ENCODE results near the gene MAPT. TPM values are rescaled to one million over a fixed set of nuclear protein-coding genes. Genes with fewer than 3 reads are reported as not detected.
"Not testable (repeated sequence)": the region's sequence is repeated elsewhere in the genome, so short reads cannot be mapped to it uniquely, and the experiment has no call there.

Gene MAPT
- total RNA-seq, 6 experiments from 2014 or later, result 0.11 to 0.43 (median 0.26) TPM

DNA sequence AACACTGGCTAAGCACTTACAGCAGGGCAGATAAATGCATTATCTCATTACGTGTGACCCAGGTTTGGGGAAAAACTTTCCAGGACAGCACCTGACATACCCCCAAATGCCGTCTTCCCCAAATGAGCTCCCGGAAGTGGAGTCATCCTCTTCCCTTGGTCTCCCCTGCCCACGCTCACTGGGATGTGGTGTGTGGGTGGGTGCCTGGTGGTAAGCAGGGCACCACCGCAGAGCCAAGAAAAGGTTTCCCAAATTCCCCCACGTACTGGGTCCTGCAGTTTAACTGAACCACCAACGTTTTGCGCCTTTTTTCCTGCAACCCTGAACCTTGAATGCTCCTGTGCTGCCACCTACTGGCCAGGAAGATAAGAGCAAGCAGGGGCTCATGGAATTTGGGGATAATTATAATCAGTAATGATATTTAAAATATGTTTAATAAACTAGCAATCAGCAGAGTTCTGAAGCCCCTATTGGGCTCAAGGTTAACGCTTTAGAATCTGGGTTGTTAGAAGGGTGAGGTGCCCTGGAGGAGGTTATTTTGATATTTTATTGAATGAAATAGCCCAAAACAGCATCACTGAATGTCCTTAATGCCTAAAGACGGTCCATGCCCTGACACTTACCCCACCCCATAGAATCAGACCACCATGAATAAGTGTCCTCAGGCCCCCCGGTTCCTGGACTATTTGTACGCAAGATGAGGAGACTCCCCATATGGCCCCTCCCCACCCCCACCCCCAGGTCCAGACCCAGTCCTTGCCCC, 41.6 kb upstream of the MAPT start:
- peak; percentile 34 for DNase-seq
- peaks cover 6% of the 10 kb centered on the region; the same call in 1 of the 2 replicates for H3K4me1 Mint-ChIP-seq (ENCODE audit: low read depth)
- no peaks in the 10 kb centered on the region for H3K9me3 Mint-ChIP-seq
- H3K27ac Mint-ChIP-seq, result no peak overlapping the region
- TF ChIP-seq CTCF (IDR thresholded peaks at IDR 0.05), result peak; percentile 97
- no peak overlapping the region for H3K4me3 Mint-ChIP-seq
- H3K27me3 Mint-ChIP-seq (ENCODE audit: insufficient read depth), result peaks cover 11% of the 10 kb centered on the region
- no peaks in the 10 kb centered on the region for H3K36me3 Mint-ChIP-seq (ENCODE audit: low read depth)

DNA sequence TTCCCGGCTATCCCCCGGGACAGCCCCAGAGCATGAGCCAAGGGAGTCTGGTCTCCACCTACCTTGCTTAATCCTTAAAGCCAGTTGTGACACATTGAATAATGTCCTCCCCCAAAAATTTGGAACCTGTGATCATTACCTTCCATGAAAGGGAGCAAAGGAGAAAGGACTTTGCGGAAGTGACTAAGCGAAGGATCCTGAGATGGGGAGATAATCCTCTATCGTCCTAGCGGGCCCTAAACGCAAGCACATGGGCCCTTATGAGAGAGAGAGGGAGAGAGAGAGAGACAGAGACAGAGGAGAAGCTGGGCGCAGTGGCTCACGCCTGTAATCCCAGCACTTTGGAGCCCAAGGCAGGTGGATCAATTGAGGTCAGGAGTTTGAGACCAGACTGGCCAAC, 40.1 kb upstream of the MAPT start:
- TF ChIP-seq CTCF (IDR thresholded peaks at IDR 0.05), result no peak
- peaks cover 6% of the 10 kb centered on the region; the same call in 1 of the 2 replicates for H3K4me1 Mint-ChIP-seq (ENCODE audit: low read depth)
- peaks cover 8% of the 10 kb centered on the region for H3K27me3 Mint-ChIP-seq (ENCODE audit: insufficient read depth)
- DNase-seq, result no peak
- H3K27ac Mint-ChIP-seq, result no peak overlapping the region
- H3K36me3 Mint-ChIP-seq (ENCODE audit: low read depth), result no peaks in the 10 kb centered on the region
- no peak overlapping the region for H3K4me3 Mint-ChIP-seq
- H3K9me3 Mint-ChIP-seq, result no peaks in the 10 kb centered on the region

GRCh38 chr17:45855691-45856336, 38.5 kb upstream of the MAPT start:
- no peak overlapping the region for H3K27ac Mint-ChIP-seq
- H3K36me3 Mint-ChIP-seq (ENCODE audit: low read depth), result no peaks in the 10 kb centered on the region
- DNase-seq, result peak; percentile 43
- no peak overlapping the region for H3K4me3 Mint-ChIP-seq
- TF ChIP-seq CTCF (IDR thresholded peaks at IDR 0.05), result no peak
- no peaks in the 10 kb centered on the region for H3K9me3 Mint-ChIP-seq
- H3K27me3 Mint-ChIP-seq (ENCODE audit: insufficient read depth), result peaks cover 6% of the 10 kb centered on the region
- peaks cover 6% of the 10 kb centered on the region; the same call in 1 of the 2 replicates for H3K4me1 Mint-ChIP-seq (ENCODE audit: low read depth)

DNA sequence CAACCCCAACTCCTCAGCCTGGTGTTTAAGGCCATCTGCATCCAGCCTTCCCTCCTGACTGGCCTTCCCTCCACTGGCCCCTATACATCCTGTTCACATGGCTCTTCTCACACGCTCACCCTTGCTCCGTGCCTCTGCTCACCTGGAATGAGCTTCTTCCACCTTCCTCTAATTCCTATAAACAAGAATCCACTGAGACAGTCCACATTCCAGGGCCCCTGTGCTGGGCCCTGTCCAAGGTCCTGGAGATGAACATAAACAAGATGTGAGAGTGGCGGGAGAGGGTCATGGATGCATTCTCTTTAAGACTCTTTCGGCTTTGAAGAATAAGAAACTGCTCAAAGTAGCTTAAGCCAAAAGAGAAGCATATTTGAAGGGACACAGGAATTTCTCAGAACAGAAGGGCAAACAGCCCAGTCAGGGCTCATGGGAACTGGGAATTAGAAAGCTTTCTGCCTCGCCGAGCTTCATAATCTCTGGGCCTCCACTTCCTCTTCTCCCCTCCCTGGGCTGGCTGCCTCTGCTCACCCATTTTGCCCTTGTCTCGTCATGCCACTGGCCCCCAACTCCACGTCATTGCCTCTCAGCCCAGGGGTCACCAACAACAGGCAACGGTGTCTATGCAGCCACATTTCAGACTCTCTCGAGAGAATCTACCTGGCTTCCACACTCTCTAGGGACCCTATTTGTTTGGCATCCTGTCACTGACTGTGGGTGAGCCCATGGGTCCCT, 36.2 kb upstream of the MAPT start:
- H3K27ac Mint-ChIP-seq, result no peak overlapping the region
- DNase-seq, result peak; percentile 7
- H3K4me3 Mint-ChIP-seq, result no peak overlapping the region
- TF ChIP-seq CTCF (IDR thresholded peaks at IDR 0.05), result no peak
- peaks cover 6% of the 10 kb centered on the region; the same call in 1 of the 2 replicates for H3K4me1 Mint-ChIP-seq (ENCODE audit: low read depth)
- peaks cover 4% of the 10 kb centered on the region; the same call in 1 of the 2 replicates for H3K9me3 Mint-ChIP-seq
- no peaks in the 10 kb centered on the region for H3K36me3 Mint-ChIP-seq (ENCODE audit: low read depth)
- H3K27me3 Mint-ChIP-seq (ENCODE audit: insufficient read depth), result peaks cover 15% of the 10 kb centered on the region

GRCh38 chr17:45861165-45861564, 33.2 kb upstream of the MAPT start:
- Mint-ChIP-seq H3K27me3 (ENCODE audit: insufficient read depth) (peaks cover 29% of the 10 kb centered on the region), H3K4me3 (no peak overlapping the region), H3K9me3 (peaks cover 4% of the 10 kb centered on the region; the same call in 1 of the 2 replicates), H3K4me1 (ENCODE audit: low read depth) (no peaks in the 10 kb centered on the region; the same call in 1 of the 2 replicates), H3K36me3 (ENCODE audit: low read depth) (no peaks in the 10 kb centered on the region), H3K27ac (no peak overlapping the region)
- no peak for DNase-seq
- no peak for TF ChIP-seq CTCF (IDR thresholded peaks at IDR 0.05)

DNA sequence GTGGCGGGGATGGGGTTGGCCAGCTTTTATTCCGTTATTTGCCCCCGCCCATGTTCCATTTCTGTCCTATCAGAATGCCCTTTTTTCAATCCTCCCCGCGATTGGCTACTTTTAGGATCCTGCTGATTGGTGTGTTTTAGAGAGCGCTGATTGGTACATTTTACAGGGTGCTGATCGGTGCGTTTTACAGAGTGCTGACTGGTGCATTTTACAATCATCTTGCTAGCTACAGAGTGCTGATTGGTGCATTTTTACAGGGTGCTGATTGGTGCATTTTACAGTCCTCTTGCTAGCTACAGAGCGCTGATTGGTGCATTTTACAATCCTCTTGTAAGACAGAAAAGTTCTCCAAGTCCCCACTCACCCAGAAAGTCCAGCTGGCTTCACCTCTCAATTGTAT, 32.2 kb upstream of the MAPT start:
- H3K27me3 Mint-ChIP-seq (ENCODE audit: insufficient read depth), result peaks cover 28% of the 10 kb centered on the region
- DNase-seq; H3K9me3 Mint-ChIP-seq; H3K4me1 Mint-ChIP-seq (ENCODE audit: low read depth); H3K4me3 Mint-ChIP-seq; H3K27ac Mint-ChIP-seq; H3K36me3 Mint-ChIP-seq (ENCODE audit: low read depth): not testable (repeated sequence)
